Measurements from ENCODE around the gene CNOT6.
A peak's percentile ranks its signal among the peaks of the same experiment; 100 is the strongest.
"Not testable (repeated sequence)": the region's sequence is repeated elsewhere in the genome, so short reads cannot be mapped to it uniquely, and the experiment has no call there.

The CNOT6 gene

GRCh38 chr5:180467028-180467975, 26.9 kb upstream of the CNOT6 start:
- DNase-seq (ENCODE audit: low read depth in 1 of 2, low spot score in 1 of 2), result peak in 1 of 2 experiments; percentile 49
- in situ Hi-C loops (cut with HindIII; ENCODE audit: low pct_unique_long_range_greater_than_20kb, low sequenced_read_pairs), result no loop called here
- no peak for TF ChIP-seq JUND (IDR thresholded peaks at IDR 0.05; ENCODE audit: low read depth)

- in situ Hi-C loops (cut with HindIII; ENCODE audit: low pct_unique_long_range_greater_than_20kb, low sequenced_read_pairs), result no loop called here
- no peak for DNase-seq (ENCODE audit: low read depth in 1 of 2, low spot score in 1 of 2)
- no peak for TF ChIP-seq JUND (IDR thresholded peaks at IDR 0.05; ENCODE audit: low read depth)
These were observed 26.0 kb upstream of the CNOT6 start for GRCh38 chr5:180467989-180468731.

GRCh38 chr5:180468732-180469585, 25.2 kb upstream of the CNOT6 start:
- in situ Hi-C loops (cut with HindIII; ENCODE audit: low pct_unique_long_range_greater_than_20kb, low sequenced_read_pairs), result no loop called here
- DNase-seq (ENCODE audit: low read depth in 1 of 2, low spot score in 1 of 2), result no peak
- no peak for TF ChIP-seq JUND (IDR thresholded peaks at IDR 0.05; ENCODE audit: low read depth)

- in situ Hi-C loops (cut with HindIII; ENCODE audit: low pct_unique_long_range_greater_than_20kb, low sequenced_read_pairs), result no loop called here
- no peak for TF ChIP-seq JUND (IDR thresholded peaks at IDR 0.05; ENCODE audit: low read depth)
These were observed 24.7 kb upstream of the CNOT6 start for GRCh38 chr5:180469586-180469865.

GRCh38 chr5:180469866-180470265, 24.3 kb upstream of the CNOT6 start:
- DNase-seq (ENCODE audit: low read depth in 1 of 2, low spot score in 1 of 2), result no peak
- TF ChIP-seq JUND (IDR thresholded peaks at IDR 0.05; ENCODE audit: low read depth), result no peak
- in situ Hi-C loops (cut with HindIII; ENCODE audit: low pct_unique_long_range_greater_than_20kb, low sequenced_read_pairs), result no loop called here

More at GRCh38 chr5:180469586-180469865, 24.7 kb upstream of the CNOT6 start:
- DNase-seq (ENCODE audit: low read depth in 1 of 2, low spot score in 1 of 2), result no peak

- no peak for DNase-seq (ENCODE audit: low read depth in 1 of 2, low spot score in 1 of 2)
- TF ChIP-seq JUND (IDR thresholded peaks at IDR 0.05; ENCODE audit: low read depth), result no peak
- in situ Hi-C loops (cut with HindIII; ENCODE audit: low pct_unique_long_range_greater_than_20kb, low sequenced_read_pairs), result no loop called here
These were observed 23.8 kb upstream of the CNOT6 start for GRCh38 chr5:180470361-180470760.

GRCh38 chr5:180470966-180471582, 23.1 kb upstream of the CNOT6 start:
- TF ChIP-seq JUND (IDR thresholded peaks at IDR 0.05; ENCODE audit: low read depth), result no peak
- peak; percentile 66 to 67 for DNase-seq (ENCODE audit: low read depth in 1 of 2, low spot score in 1 of 2)

GRCh38 chr5:180471866-180472265, 22.3 kb upstream of the CNOT6 start:
- no peak for TF ChIP-seq JUND (IDR thresholded peaks at IDR 0.05; ENCODE audit: low read depth)
- DNase-seq (ENCODE audit: low read depth in 1 of 2, low spot score in 1 of 2), result no peak
- in situ Hi-C loops (cut with HindIII; ENCODE audit: low pct_unique_long_range_greater_than_20kb, low sequenced_read_pairs), result no loop called here

More at GRCh38 chr5:180470966-180471582, 23.1 kb upstream of the CNOT6 start:
- in situ Hi-C loops (cut with HindIII; ENCODE audit: low pct_unique_long_range_greater_than_20kb, low sequenced_read_pairs), result no loop called here

GRCh38 chr5:180472269-180472668, 21.9 kb upstream of the CNOT6 start:
- peak in 1 of 2 experiments; percentile 39 for DNase-seq (ENCODE audit: low read depth in 1 of 2, low spot score in 1 of 2)
- in situ Hi-C loops (cut with HindIII; ENCODE audit: low pct_unique_long_range_greater_than_20kb, low sequenced_read_pairs), result no loop called here
- TF ChIP-seq JUND (IDR thresholded peaks at IDR 0.05; ENCODE audit: low read depth), result no peak

GRCh38 chr5:180473386-180473785, 20.8 kb upstream of the CNOT6 start:
- DNase-seq (ENCODE audit: low read depth in 1 of 2, low spot score in 1 of 2); in situ Hi-C loops (cut with HindIII; ENCODE audit: low pct_unique_long_range_greater_than_20kb, low sequenced_read_pairs): not testable (repeated sequence)

GRCh38 chr5:180474569-180474968, 19.6 kb upstream of the CNOT6 start:
- DNase-seq (ENCODE audit: low read depth in 1 of 2, low spot score in 1 of 2), result peak in 1 of 2 experiments; percentile 43
- in situ Hi-C loops (cut with HindIII; ENCODE audit: low pct_unique_long_range_greater_than_20kb, low sequenced_read_pairs), result no loop called here
- TF ChIP-seq JUND (IDR thresholded peaks at IDR 0.05; ENCODE audit: low read depth), result no peak

- DNase-seq (ENCODE audit: low read depth in 1 of 2, low spot score in 1 of 2); in situ Hi-C loops (cut with HindIII; ENCODE audit: low pct_unique_long_range_greater_than_20kb, low sequenced_read_pairs): not testable (repeated sequence)
These were observed 18.1 kb upstream of the CNOT6 start for GRCh38 chr5:180475969-180476524.

All from T47D (cell line).